Gastrocnemius medialis (tissue), 4 donors: ENCODE data around the gene PLRG1. TPM values are rescaled to one million over a fixed set of nuclear protein-coding genes. Genes with fewer than 3 reads are reported as not detected.

Experiments
- ATAC-seq, 2 donors: fragments of 150-250 bp; one replicate each; pipeline ENCODE4 v1.9.1; 2016
- DNase-seq, 2 donors: peaks; one replicate each; pipeline ENCODE4 v3.0.0-alpha.2; 2019
- H3K27ac ChIP-seq, 4 donors: fragments of 200-600 bp; sonication (generic); 1 replicate in 1 of 4; 2 replicates in 3 of 4; pipeline ENCODE4 v1.5.1; 2016 to 2018; ENCODE audit warnings: mild to moderate bottlenecking in 2 of 4, moderate library complexity in 1 of 4
- H3K27me3 ChIP-seq, 3 donors: fragments of 200-600 bp; sonication (generic) in 2 of 3; 1 replicate in 1 of 3; 2 replicates in 2 of 3; pipeline versions ENCODE4 v1.5.1 to v1.6.0; 2016 to 2019; ENCODE audit warnings: mild to moderate bottlenecking in 1 of 3, moderate library complexity in 1 of 3
- H3K36me3 ChIP-seq, 2 donors: fragments of 200-600 bp; sonication (generic) in 1 of 2; one replicate each; pipeline ENCODE4 v1.5.1; 2017 to 2018
- H3K4me1 ChIP-seq, 2 donors: fragments of 200-600 bp; sonication (generic) in 1 of 2; one replicate each; pipeline ENCODE4 v1.5.1; 2016 to 2017; ENCODE audit warnings: mild to moderate bottlenecking in 2 of 2
- H3K4me3 ChIP-seq, 4 donors: fragments of 200-600 bp; sonication (generic) in 3 of 4; 1 replicate in 1 of 4; 2 replicates in 3 of 4; pipeline ENCODE4 v1.5.1; 2016 to 2019; ENCODE audit warnings: mild to moderate bottlenecking in 2 of 4
- H3K9me3 ChIP-seq, 3 donors: fragments of 200-600 bp; sonication (generic) in 2 of 3; 1 replicate in 1 of 3; 2 replicates in 2 of 3; pipeline ENCODE4 v1.5.1; 2016 to 2019
- POLR2A ChIP-seq, 2 donors: fragments of 450-650 bp; IDR thresholded peaks; one replicate each; pipeline ENCODE4 v1.6.1; 2017; ENCODE audit warnings: antibody characterized with exemption in 2 of 2, mild to moderate bottlenecking in 2 of 2, moderate library complexity in 2 of 2
- in situ Hi-C, 4 donors: fragments of 200-750 bp; cut with MboI; loops; one replicate each; pipeline versions ENCODE4 v1.15.0 to v1.8.0; 2017; ENCODE audit warnings: low sequenced_read_pairs in 4 of 4
- intact Hi-C: fragments of 100-400 bp; cut with DNase I; formaldehyde crosslinking; loops from one replicate; pipeline ENCODE4 v1.15.1; 2023; ENCODE audit warnings: low total_unique reads
- total RNA-seq, 4 donors: library from RNA; depleted of rRNA; stranded (reverse); fragments of >200 nt; gene quantifications; one replicate each; pipeline versions ENCODE4 v1.1.0 to v1.2.3, GENCODE V29; 2016
- TF ChIP-seq, protein P1 (sequence below), 5 experiments: fragments of 450-650 bp in 3 of 5; fragments of 200-600 bp in 2 of 5; sonication (generic) in 2 of 5; IDR thresholded peaks in 4 of 5; conservative IDR thresholded peaks in 1 of 5; 1 replicate in 4 of 5; 2 replicates in 1 of 5; pipeline ENCODE4 v1.5.1; 2016 to 2019; ENCODE audit warnings: antibody characterized with exemption in 5 of 5, mild to moderate bottlenecking in 3 of 5, moderate library complexity in 3 of 5

PLRG1 gene
- total RNA-seq, 4 donors from 2014 or later = 30.7 to 41.3 (median 35.4) TPM

DNA sequence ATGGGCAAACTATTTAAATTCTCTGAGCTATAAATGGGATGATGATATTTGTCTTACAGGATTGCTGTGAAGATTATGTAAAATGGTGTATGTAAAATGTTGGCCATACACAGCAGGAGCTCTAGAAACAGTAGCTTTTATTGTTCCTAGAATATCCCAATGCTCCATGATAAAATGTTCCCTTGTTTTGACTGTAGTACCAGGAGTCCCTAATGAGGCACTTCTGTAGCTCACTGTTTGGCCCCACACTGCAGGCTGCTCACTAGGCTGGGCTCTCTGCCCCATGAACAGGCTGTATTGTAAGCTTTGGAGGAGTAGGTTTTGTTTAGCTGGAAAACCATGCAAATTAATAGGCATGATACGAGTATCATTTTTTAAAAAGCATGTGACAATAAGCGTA, 43.7 kb upstream of the PLRG1 start:
- in situ Hi-C loops (no loop called here), intact Hi-C loops (no loop called here)
- Histone ChIP-seq H3K9me3 (no peaks in the 10 kb centered on the region), H3K4me1 (no peaks in the 10 kb centered on the region), H3K27me3 (peaks cover 0 to 1% (median 0%) of the 10 kb centered on the region in 3 donors), H3K27ac (no peak overlapping the region), H3K4me3 (no peak overlapping the region), H3K36me3 (no peaks in the 10 kb centered on the region)
- no peak for DNase-seq
- ATAC-seq = no peak
- TF ChIP-seq, protein P1, sequence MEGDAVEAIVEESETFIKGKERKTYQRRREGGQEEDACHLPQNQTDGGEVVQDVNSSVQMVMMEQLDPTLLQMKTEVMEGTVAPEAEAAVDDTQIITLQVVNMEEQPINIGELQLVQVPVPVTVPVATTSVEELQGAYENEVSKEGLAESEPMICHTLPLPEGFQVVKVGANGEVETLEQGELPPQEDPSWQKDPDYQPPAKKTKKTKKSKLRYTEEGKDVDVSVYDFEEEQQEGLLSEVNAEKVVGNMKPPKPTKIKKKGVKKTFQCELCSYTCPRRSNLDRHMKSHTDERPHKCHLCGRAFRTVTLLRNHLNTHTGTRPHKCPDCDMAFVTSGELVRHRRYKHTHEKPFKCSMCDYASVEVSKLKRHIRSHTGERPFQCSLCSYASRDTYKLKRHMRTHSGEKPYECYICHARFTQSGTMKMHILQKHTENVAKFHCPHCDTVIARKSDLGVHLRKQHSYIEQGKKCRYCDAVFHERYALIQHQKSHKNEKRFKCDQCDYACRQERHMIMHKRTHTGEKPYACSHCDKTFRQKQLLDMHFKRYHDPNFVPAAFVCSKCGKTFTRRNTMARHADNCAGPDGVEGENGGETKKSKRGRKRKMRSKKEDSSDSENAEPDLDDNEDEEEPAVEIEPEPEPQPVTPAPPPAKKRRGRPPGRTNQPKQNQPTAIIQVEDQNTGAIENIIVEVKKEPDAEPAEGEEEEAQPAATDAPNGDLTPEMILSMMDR (IDR thresholded peaks at IDR 0.05 in 4 of 5, conservative IDR thresholded peaks at IDR 0.05 in 1 of 5) = no peak
- no peak for TF ChIP-seq POLR2A (IDR thresholded peaks at IDR 0.05)

DNA sequence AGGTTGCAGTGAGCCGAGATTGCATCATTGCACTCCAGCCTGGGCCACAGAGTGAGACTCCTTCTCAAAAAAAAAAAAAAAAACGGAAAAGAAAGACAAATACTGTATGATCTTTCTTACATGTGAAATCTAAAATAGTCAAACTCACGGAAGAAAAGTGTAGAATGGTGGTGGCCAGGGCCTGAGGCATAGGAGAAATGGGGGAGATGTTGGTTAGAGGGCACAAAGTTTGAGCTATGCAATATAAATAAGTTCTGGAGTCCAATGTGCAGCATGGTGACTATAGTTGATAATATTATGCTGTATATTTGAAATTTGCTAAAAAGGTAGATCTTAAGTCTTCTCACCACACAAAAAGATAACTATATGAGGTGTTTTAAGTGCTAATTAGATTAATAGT, 41.7 kb upstream of the PLRG1 start:
- TF ChIP-seq, protein P1 (IDR thresholded peaks at IDR 0.05 in 4 of 5, conservative IDR thresholded peaks at IDR 0.05 in 1 of 5) = no peak
- no peak for TF ChIP-seq POLR2A (IDR thresholded peaks at IDR 0.05)
- Histone ChIP-seq H3K36me3 (no peaks in the 10 kb centered on the region), H3K4me3 (no peak overlapping the region), H3K9me3 (no peaks in the 10 kb centered on the region), H3K4me1 (no peaks in the 10 kb centered on the region), H3K27me3 (peaks cover 0 to 3% (median 0%) of the 10 kb centered on the region in 3 donors), H3K27ac (no peak overlapping the region)
- ATAC-seq = no peak
- intact Hi-C loops = no loop called here
- no peak for DNase-seq
- in situ Hi-C loops = no loop called here

DNA sequence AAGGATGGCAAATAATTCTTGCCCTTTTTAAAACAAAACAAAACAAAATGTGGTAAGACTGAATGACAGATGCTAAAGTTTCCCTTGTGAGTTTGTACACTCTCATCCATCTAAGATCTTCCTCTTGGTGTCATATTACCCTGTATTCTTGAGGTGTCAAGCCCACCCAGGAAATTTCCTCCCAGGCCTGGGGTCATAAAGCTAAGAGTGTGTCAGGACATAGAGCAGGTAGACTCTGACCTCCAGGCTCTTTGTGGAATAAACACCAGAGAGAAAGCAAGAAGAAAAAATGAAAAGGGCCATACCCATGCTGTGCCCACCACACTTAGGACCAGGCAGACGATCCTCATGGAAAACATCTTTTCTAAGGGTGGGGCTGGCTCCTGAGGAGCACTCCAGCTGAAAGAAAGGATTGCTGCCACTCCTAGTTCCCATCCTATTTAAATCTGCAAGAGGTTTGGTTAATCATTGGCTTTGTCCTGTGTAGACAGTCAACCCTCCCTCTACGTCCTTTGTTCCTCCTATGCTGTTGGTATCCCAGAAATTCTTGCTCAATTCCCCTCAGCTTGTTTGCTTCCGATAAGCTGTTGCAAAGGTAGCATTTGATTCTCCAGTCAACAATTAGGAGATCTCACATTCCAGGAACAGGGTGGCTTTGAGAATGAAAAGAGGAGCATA, 40.3 kb upstream of the PLRG1 start, which contains the start of gene FGA:
TSS of gene FGA (minus strand) at position 414 of the 678 bp plus-strand sequence. CDS start at position 359, 55 bp downstream.
- intact Hi-C loops = no loop called here
- Histone ChIP-seq H3K27me3 (peaks cover 0 to 3% (median 0%) of the 10 kb centered on the region in 3 donors), H3K4me1 (no peaks in the 10 kb centered on the region), H3K9me3 (no peaks in the 10 kb centered on the region), H3K27ac (no peak within 1 kb of the TSS), H3K36me3 (no peaks in the 10 kb centered on the region), H3K4me3 (no peak within 1 kb of the TSS)
- DNase-seq (no peak), ATAC-seq (no peak)
- TF ChIP-seq POLR2A (IDR thresholded peaks at IDR 0.05) = no peak
- TF ChIP-seq, protein P1 (IDR thresholded peaks at IDR 0.05 in 4 of 5, conservative IDR thresholded peaks at IDR 0.05 in 1 of 5) = no peak
- in situ Hi-C loops = no loop called here

DNA sequence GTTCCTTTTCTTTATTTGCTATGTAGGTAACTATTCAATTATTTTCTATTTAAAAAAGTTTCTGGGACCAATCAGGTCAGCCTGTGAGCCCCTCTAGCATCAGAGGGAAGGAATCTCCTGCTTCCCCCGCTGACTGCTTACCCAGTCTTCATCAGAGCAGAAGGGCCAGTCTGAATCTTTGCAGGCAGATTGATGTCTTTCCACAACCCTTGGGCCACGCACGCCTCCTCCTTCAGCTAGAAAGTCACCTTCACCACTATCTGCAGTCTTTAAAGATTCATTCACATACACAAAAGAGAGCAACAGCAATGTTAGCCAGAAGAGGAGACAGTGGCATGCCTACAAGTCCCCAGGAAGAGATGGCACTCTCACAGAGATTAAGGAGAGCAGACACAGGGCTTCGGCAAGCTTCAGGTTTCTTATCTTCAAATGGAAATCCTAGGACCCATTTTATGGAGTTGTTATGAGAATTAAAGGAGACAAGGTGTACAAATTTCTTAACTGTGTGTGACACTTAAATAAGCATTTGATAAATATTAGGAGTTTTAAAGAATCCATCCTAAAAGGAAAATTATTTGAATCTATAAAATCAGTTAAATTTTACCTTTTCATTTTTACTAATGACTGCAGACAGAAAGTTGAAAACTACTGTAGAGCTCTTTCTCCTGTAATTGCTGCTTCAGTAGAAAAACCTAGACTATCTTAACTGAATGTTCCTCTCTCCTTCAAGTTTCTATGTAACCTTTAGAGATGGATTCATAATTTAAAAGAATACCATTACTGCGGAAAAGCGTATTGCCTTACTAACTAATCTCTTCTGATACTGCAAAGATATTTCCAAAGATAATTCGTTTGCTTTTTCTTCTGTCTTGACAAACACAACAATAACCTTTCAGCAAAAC, 39.3 kb upstream of the PLRG1 start:
- intact Hi-C loops = no loop called here
- no peak for ATAC-seq

More for the DNA sequence above, 39.3 kb upstream of the PLRG1 start:
- no peak overlapping the region for H3K27ac ChIP-seq
- no peak overlapping the region for H3K4me3 ChIP-seq
- no peaks in the 10 kb centered on the region for H3K4me1 ChIP-seq
- H3K27me3 ChIP-seq = peaks cover 0 to 3% (median 0%) of the 10 kb centered on the region in 3 donors
- TF ChIP-seq, protein P1 (IDR thresholded peaks at IDR 0.05 in 4 of 5, conservative IDR thresholded peaks at IDR 0.05 in 1 of 5) = no peak
- TF ChIP-seq POLR2A (IDR thresholded peaks at IDR 0.05) = no peak
- no peaks in the 10 kb centered on the region for H3K9me3 ChIP-seq
- no peaks in the 10 kb centered on the region for H3K36me3 ChIP-seq
- no peak for DNase-seq
- in situ Hi-C loops = no loop called here
